Mesenchymal stem cell (in vitro differentiated cells and primary cell): ENCODE measurements around the gene TESPA1.

Experiments
- DNase-seq: peaks from one replicate; pipeline ENCODE4 v3.0.0-alpha.2; 2013
- H2AFZ ChIP-seq: one replicate; pipeline ENCODE4 v1.6.1; 2013; ENCODE audit warnings: low read depth, mild to moderate bottlenecking, control low read depth, inconsistent platforms, low read length, moderate library complexity
- H2AK5ac ChIP-seq: 2 replicates; pipeline ENCODE4 v1.6.1; 2013; ENCODE audit warnings: low read length, moderate library complexity, mild to moderate bottlenecking, inconsistent platforms; ENCODE audit not compliant: severe bottlenecking
- H2BK120ac ChIP-seq: one replicate; pipeline ENCODE4 v1.6.1; 2013; ENCODE audit warnings: low read depth, mild to moderate bottlenecking, inconsistent platforms, low read length, moderate library complexity
- H2BK12ac ChIP-seq, 2 experiments: one replicate each; pipeline ENCODE4 v1.6.1; 2013; ENCODE audit warnings: inconsistent platforms in 2 of 2, low read length in 2 of 2, mild to moderate bottlenecking in 2 of 2, moderate library complexity in 2 of 2, control low read depth in 1 of 2
- H2BK15ac ChIP-seq: one replicate; pipeline ENCODE4 v1.6.1; 2013; ENCODE audit warnings: mild to moderate bottlenecking, low read depth, inconsistent platforms; ENCODE audit not compliant: poor library complexity, severe bottlenecking
- H2BK5ac ChIP-seq: 2 replicates; pipeline ENCODE4 v1.6.1; 2013; ENCODE audit warnings: low read depth, mild to moderate bottlenecking, low read length, control low read depth, inconsistent platforms; ENCODE audit not compliant: poor library complexity, severe bottlenecking
- H3K14ac ChIP-seq, 2 experiments: one replicate each; pipeline ENCODE4 v1.6.1; 2013; ENCODE audit warnings: inconsistent platforms in 2 of 2, low read length in 2 of 2, control low read depth in 1 of 2, mild to moderate bottlenecking in 1 of 2, moderate library complexity in 1 of 2
- H3K18ac ChIP-seq, 2 experiments: one replicate each; pipeline ENCODE4 v1.6.1; 2013; ENCODE audit warnings: inconsistent platforms in 2 of 2, low read length in 2 of 2, control low read depth in 1 of 2, low read depth in 1 of 2, mild to moderate bottlenecking in 1 of 2
- H3K23ac ChIP-seq, 2 experiments: one replicate each; pipeline ENCODE4 v1.6.1; 2013; ENCODE audit warnings: inconsistent platforms in 2 of 2, low read length in 2 of 2, mild to moderate bottlenecking in 2 of 2, moderate library complexity in 2 of 2, control low read depth in 1 of 2
- H3K27ac ChIP-seq: 2 replicates; pipeline ENCODE4 v1.5.1; 2013; ENCODE audit warnings: mild to moderate bottlenecking, moderate library complexity, low read length, control low read depth, inconsistent platforms; ENCODE audit not compliant: poor library complexity, severe bottlenecking
- H3K27me3 ChIP-seq, 2 experiments: 2 replicates each; pipeline versions ENCODE4 v1.6.1 to v1.7.0; 2013; ENCODE audit warnings: low read length in 2 of 2, mild to moderate bottlenecking in 2 of 2, moderate library complexity in 2 of 2, control low read depth in 1 of 2, inconsistent platforms in 1 of 2; ENCODE audit not compliant: control insufficient read depth in 1 of 2, insufficient read depth in 1 of 2
- H3K36me3 ChIP-seq, 2 experiments: 2 replicates each; pipeline versions ENCODE4 v1.6.1 to v1.7.0; 2013; ENCODE audit warnings: low read length in 2 of 2, control low read depth in 1 of 2, inconsistent platforms in 1 of 2, low read depth in 1 of 2, mild to moderate bottlenecking in 1 of 2; ENCODE audit not compliant: insufficient read depth in 2 of 2, control insufficient read depth in 1 of 2
- H3K4ac ChIP-seq, 2 experiments: one replicate each; pipeline ENCODE4 v1.6.1; 2013; ENCODE audit warnings: inconsistent platforms in 2 of 2, low read length in 2 of 2, mild to moderate bottlenecking in 2 of 2, moderate library complexity in 2 of 2, control low read depth in 1 of 2, low read depth in 1 of 2
- H3K4me1 ChIP-seq: 2 replicates; pipeline ENCODE4 v1.6.1; 2013; ENCODE audit warnings: low read depth, low read length, control low read depth; ENCODE audit not compliant: control insufficient read depth, insufficient read depth
- H3K4me2 ChIP-seq: 2 replicates; pipeline ENCODE4 v1.6.1; 2013; ENCODE audit warnings: low read length, mild to moderate bottlenecking, inconsistent platforms; ENCODE audit not compliant: poor library complexity, severe bottlenecking
- H3K4me3 ChIP-seq, 2 experiments: 2 replicates each; pipeline versions ENCODE4 v1.5.1 to v1.7.0; 2013; ENCODE audit warnings: low read length in 2 of 2, mild to moderate bottlenecking in 2 of 2, control low read depth in 1 of 2, low read depth in 1 of 2; ENCODE audit not compliant: insufficient read depth in 1 of 2
- H3K79me1 ChIP-seq: replicated peaks from 2 replicates; pipeline ENCODE4 v1.6.1; 2013; ENCODE audit warnings: mild to moderate bottlenecking, control low read depth, low read length, inconsistent platforms; ENCODE audit not compliant: poor library complexity, severe bottlenecking
- H3K9ac ChIP-seq: 2 replicates; pipeline ENCODE4 v1.7.0; 2013; ENCODE audit warnings: mild to moderate bottlenecking, low read length, moderate library complexity
- H3K9me3 ChIP-seq: 2 replicates; pipeline ENCODE4 v1.7.0; 2013; ENCODE audit warnings: mild to moderate bottlenecking, low read length; ENCODE audit not compliant: control insufficient read depth
- H4K8ac ChIP-seq: one replicate; pipeline ENCODE4 v1.6.1; 2013; ENCODE audit warnings: inconsistent platforms, mild to moderate bottlenecking, low read length, moderate library complexity
- H4K91ac ChIP-seq: one replicate; pipeline ENCODE4 v1.6.1; 2013; ENCODE audit warnings: mild to moderate bottlenecking, low read length, inconsistent platforms
- WGBS: methylation state at CpG from one replicate; pipeline ENCODE4 v1.1.7; 2013; ENCODE audit warnings: mixed read lengths; 5-methylcytosine and 5-hydroxymethylcytosine counted together

Gene TESPA1

DNA sequence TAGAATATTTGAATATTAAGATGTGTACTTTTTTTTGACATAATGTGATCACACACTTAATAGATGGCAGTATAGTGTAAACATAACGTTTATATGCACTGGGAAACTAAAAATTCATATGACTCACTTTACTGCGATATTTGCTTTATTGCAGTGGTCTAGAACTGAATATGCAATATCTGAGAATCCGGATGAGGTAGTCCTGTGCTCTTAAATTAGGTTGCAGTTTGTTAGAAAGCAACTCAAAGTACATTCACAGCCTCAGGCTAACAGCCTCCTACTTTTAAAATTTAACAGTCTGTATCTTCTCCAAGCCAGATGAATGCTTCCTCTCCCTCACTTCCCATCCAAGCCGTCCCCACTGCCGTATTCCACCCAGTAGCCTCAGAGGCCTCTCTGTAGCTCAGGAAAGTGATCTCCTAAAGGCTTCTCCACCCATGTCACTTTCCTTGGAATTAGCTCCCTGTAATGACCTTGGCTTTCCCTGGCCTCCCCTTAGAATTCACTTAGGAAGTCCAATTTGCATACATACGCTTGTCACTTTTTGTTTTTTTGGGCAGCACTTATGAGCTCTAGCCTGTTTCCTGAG is 43.7 kb downstream of the TESPA1 start:
- Histone ChIP-seq H3K27ac (no peak overlapping the region), H3K36me3 (no peaks in the 10 kb centered on the region), H4K91ac (no peak overlapping the region), H3K4me2 (no peak overlapping the region), H2AK5ac (no peak overlapping the region), H2AFZ (no peak overlapping the region), H3K14ac (no peak overlapping the region), H3K4ac (no peak overlapping the region), H2BK15ac (no peak overlapping the region), H3K9ac (no peak overlapping the region), H2BK120ac (no peak overlapping the region), H4K8ac (no peak overlapping the region), H2BK5ac (no peak overlapping the region), H3K4me1 (no peaks in the 10 kb centered on the region), H3K79me1 (no peaks in the 10 kb centered on the region), H3K4me3 (no peak overlapping the region), H3K27me3 (peaks cover 0 to 7% of the 10 kb centered on the region in 2 experiments), H3K9me3 (no peaks in the 10 kb centered on the region), H3K23ac (no peak overlapping the region), H3K18ac (no peak overlapping the region), H2BK12ac (no peak overlapping the region)
- no peak for DNase-seq
- 91% methylated on average over 4 of the region's 6 CpGs for WGBS

DNA sequence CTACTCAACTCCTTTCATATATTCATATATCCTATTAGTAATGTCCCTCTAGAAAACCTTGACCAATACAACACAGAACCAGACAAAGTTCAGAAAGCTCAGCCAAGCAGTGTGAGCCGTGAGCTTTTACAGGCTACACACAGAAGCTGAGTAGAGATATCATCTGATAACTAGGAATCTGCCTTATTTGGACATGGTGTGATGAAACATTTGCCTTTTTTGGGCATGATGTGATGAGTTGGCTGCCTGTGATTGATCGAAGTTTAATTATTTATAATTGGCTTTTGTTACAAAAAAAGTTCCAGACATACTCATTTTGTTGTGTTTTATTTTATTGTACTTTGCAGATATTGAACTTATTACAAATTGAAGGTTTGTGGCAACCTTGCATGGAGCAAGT is 46.6 kb downstream of the TESPA1 start:
- no peaks in the 10 kb centered on the region for H3K36me3 ChIP-seq
- no peak overlapping the region for H4K91ac ChIP-seq
- H3K27ac ChIP-seq = no peak overlapping the region
- H4K8ac ChIP-seq = no peak overlapping the region
- no peak overlapping the region for H3K23ac ChIP-seq
- H2BK120ac ChIP-seq = no peak overlapping the region
- H3K18ac ChIP-seq = no peak overlapping the region
- no peak overlapping the region for H2BK15ac ChIP-seq
- peaks cover 0 to 7% of the 10 kb centered on the region in 2 experiments for H3K27me3 ChIP-seq
- 71% methylated on average over 1 of the region's 2 CpGs for WGBS
- no peaks in the 10 kb centered on the region for H3K9me3 ChIP-seq
- H3K14ac ChIP-seq = no peak overlapping the region
- no peak overlapping the region for H2AK5ac ChIP-seq
- H2AFZ ChIP-seq = no peak overlapping the region
- H2BK5ac ChIP-seq = no peak overlapping the region
- H2BK12ac ChIP-seq = no peak overlapping the region
- no peaks in the 10 kb centered on the region for H3K4me1 ChIP-seq
- H3K4me3 ChIP-seq = no peak overlapping the region
- no peak overlapping the region for H3K4me2 ChIP-seq
- no peaks in the 10 kb centered on the region for H3K79me1 ChIP-seq
- no peak overlapping the region for H3K4ac ChIP-seq
- H3K9ac ChIP-seq = no peak overlapping the region
- no peak for DNase-seq

DNA sequence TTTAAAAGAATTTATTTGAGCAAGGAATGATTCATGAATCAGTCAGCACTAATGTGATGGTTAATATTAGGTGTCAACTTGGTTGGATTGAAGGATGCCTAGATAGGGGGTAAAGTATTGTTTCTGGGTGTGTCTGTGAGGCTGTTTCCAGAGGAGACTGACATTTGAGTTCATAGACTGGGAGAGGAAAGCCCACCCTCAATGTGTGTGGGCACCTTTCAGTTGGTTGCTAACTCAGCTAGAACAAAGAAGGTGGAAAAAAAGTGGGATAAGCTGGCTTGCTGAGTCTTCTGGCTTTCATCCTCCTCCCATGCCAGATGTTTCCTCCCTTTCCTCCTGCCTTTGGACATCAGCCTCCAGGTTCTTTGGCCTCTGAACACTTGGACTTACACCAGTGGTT is 47.2 kb downstream of the TESPA1 start:
- H2BK120ac ChIP-seq = no peak overlapping the region
- H3K4me2 ChIP-seq = no peak overlapping the region
- no peak overlapping the region for H3K18ac ChIP-seq
- H3K36me3 ChIP-seq = no peaks in the 10 kb centered on the region
- no peak overlapping the region for H2AFZ ChIP-seq
- no peaks in the 10 kb centered on the region for H3K9me3 ChIP-seq
- H3K23ac ChIP-seq = no peak overlapping the region
- no peak overlapping the region for H2BK15ac ChIP-seq
- H2BK5ac ChIP-seq = no peak overlapping the region
- H3K27me3 ChIP-seq = peaks cover 0 to 7% of the 10 kb centered on the region in 2 experiments
- H3K14ac ChIP-seq = no peak overlapping the region
- H4K91ac ChIP-seq = no peak overlapping the region
- no peak overlapping the region for H3K27ac ChIP-seq
- DNase-seq = no peak
- H2BK12ac ChIP-seq = no peak overlapping the region
- no peaks in the 10 kb centered on the region for H3K79me1 ChIP-seq
- no peak overlapping the region for H3K9ac ChIP-seq
- no peaks in the 10 kb centered on the region for H3K4me1 ChIP-seq
- no peak overlapping the region for H4K8ac ChIP-seq
- H3K4me3 ChIP-seq = no peak overlapping the region
- no peak overlapping the region for H2AK5ac ChIP-seq
- no peak overlapping the region for H3K4ac ChIP-seq

DNA sequence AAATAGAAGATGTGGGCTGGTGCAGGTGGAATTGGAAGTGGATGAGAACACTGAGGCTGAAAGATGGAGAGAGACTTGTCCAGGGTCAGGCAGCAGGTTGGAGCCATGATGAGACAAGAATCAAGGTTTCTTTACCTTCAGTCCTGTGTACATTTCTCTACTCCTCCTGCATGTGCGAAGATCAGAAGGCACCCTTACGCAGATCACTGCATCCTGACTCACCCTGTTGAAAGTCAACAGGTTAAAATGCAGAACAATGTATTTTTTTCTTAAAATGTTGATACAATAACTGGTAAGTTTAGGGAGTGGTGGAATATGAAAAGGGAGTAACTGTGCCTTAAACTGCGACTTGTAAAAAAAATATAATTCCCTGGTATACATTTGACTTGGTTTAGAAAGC is 47.8 kb downstream of the TESPA1 start:
- no peak overlapping the region for H2BK15ac ChIP-seq
- H3K4me3 ChIP-seq = no peak overlapping the region
- no peaks in the 10 kb centered on the region for H3K4me1 ChIP-seq
- H3K18ac ChIP-seq = no peak overlapping the region
- H3K4me2 ChIP-seq = no peak overlapping the region
- 80% methylated on average over 1 of the region's 3 CpGs for WGBS
- peaks cover 0 to 6% of the 10 kb centered on the region in 2 experiments for H3K27me3 ChIP-seq
- H2BK12ac ChIP-seq = peak overlapping the region in 1 of 2 experiments; percentile 39
- H3K36me3 ChIP-seq = no peaks in the 10 kb centered on the region
- DNase-seq = no peak
- H3K14ac ChIP-seq = no peak overlapping the region
- no peak overlapping the region for H4K91ac ChIP-seq
- H2AK5ac ChIP-seq = no peak overlapping the region
- no peaks in the 10 kb centered on the region for H3K79me1 ChIP-seq
- no peaks in the 10 kb centered on the region for H3K9me3 ChIP-seq
- H3K9ac ChIP-seq = no peak overlapping the region
- no peak overlapping the region for H3K4ac ChIP-seq
- no peak overlapping the region for H2AFZ ChIP-seq
- no peak overlapping the region for H3K27ac ChIP-seq
- no peak overlapping the region for H3K23ac ChIP-seq
- H2BK5ac ChIP-seq = no peak overlapping the region
- H4K8ac ChIP-seq = no peak overlapping the region
- no peak overlapping the region for H2BK120ac ChIP-seq
